ENCODE results near the gene PLEKHM3.
A peak's percentile ranks its signal among the peaks of the same experiment; 100 is the strongest.

The PLEKHM3 gene, protein sequence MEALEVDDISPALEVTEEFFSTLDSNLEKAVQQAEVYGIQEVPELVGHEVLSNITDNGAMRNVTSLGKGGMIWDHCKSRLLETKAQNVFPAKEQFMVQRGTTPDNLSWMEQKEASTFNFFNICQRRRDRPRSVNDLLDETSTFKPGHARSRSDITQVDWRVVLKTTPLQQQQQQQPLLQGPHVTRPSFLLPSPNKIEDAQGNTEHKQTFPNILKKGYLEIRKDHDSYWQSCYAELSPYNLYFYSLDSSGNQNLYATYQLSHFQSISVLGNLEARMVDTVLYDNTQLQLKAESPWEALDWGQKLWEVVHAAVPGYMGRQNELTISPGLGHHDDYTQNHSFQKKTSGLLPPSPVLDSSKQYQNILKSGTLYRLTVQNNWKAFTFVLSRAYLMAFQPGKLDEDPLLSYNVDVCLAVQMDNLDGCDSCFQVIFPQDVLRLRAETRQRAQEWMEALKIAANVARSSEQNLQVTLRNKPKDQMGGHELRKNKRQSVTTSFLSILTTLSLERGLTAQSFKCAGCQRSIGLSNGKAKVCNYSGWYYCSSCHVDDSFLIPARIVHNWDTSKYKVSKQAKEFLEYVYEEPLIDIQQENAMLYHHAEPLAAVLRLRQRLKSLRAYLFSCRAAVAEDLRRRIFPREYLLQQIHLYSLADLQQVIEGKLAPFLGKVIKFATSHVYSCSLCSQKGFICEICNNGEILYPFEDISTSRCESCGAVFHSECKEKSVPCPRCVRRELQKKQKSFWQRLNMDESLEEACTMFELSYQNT

DNA sequence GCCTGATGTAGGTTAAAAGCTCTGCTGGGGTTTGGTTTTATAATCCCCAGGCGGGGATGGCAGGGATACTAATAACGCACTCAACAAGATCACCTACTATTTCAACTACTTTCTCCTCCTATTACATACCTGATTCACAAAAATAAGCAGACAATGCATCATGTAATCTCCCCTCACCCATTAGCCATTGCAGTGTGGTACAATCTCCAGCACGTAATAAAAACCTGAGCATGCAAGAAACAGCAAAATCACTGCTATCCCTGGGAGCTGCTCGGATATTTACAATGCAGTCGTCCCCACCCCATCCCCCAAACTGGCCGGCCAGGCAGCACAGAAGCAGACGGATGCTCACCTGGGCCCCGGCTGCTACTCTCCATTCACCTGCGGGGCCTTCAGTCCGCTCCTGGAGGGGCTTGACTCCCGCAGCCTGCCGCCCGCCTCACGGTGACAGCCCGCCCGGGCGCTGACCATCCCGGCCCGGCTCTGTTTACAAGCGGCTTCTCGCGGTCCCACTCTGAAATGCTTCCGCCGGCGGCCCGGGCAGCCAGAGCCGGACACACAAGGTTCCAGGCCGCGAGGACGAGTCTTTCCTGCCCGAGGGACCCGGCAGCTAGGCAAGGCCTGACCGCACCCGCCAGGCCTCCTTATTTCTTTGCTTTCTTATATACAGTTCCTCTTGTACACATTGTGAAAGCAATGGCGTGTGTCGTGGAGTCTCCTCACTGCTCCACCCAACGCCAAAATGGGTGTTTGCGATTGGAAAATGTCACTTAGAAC, at the start of gene PLEKHM3:
Gene PLEKHM3, minus strand, starts transcription at position 491 of the 777 bp plus-strand sequence. CDS start 23,888 bp downstream, outside the sequence.
- DNase-seq = peak; percentile 81

DNA sequence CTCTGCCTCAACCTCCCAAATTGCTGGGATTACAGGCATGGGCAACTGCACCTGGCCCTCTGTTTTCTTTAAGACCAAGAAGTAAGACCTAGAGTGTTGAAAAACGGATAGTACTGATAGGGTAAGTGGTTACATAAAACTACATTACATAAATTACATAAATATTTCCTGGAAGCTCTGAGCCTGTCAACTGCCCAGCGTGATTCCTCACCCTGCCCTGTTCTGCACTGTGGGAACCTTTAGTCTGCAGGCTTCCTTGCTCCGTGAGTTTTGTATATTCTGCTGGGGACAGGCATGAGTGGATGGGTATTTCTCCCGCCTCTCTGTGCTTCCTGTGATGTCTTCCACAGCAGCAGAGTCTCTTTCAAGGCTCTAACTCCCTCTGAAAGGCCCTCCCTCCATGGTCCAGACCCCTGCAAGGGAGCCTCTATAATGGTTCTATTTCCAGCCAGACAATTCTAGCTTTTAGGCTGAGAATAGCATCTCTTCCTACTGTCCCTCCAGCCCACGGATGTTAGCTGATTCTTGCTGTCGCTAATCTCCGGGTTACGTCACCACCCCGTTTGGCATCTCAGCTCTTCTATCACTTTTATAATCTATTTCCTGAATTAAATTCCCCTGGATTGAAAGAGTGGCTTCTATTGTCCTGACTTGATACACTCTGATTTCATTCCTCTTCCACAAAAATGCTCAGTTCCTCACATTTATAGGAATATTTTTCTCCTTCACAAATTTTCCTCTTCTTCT, 49.5 kb upstream of the PLEKHM3 start:
- DNase-seq = no peak

DNA sequence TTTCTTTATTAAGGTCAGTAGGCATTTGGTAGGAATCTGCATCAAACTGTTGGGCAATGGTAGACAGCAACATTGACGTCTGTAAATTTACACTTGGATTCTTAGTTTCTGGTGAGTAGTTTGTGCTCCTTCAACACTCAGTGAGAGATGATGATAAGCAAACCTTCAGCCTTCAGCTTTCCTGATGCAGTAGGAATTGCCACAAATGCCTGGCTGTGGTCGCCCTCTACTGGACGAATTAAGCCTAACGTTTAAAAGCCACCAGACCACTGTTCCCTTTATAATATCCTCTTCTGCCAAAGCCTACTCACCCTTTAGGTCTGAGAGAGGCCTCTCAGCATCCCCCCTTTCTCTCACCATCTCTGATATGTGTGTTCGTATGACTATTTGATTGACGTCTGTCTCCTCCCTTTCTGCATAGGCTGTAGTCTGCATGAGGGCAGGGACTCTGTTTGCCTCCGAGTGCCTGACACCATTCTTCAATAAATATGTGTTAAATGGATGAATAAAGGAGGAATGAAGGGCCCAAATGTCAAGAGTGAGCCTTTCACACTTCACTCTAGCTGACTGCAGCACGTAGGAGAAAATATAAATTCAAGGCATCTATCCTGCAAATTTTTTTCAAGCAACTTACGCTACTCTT, 47.0 kb upstream of the PLEKHM3 start:
- peak; percentile 43 for DNase-seq

DNA sequence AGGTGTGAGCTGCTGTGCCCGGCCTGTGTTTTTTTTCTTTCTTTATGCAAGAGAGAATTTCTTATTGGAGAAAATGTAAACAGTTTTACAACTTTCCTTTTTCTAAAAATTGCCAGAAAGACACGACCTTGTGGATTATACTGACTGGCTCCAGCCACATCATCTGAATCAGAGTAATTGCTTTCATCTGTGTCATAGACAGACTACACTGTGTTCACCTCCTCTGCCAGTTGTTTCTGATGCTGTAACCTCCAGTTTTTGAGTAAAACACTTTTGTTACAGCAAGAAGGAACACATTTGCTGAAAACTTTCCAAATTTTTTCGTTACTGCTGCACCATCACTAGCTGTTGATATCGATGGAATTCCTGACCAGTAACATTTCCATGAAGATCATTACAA, 43.9 kb upstream of the PLEKHM3 start:
- DNase-seq = no peak

DNA sequence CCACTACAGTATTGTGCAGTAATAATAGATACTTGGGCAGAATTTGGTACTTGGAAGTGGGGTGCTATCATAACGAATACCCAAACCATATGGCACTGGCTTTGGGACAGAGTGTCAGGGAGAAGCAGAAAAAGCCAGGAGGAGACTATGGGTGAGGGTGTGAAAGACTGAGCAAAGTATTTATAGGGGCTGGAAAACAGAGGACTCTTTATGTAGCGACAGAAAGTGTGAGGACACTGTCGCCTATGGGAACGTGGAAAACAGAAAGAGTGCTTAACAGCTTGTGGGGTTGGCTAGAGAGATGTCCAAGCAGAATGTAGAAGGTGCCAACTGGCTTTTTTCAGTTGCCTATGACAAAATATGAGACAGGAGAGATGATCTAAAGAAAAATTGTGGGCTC, 40.7 kb upstream of the PLEKHM3 start:
- no peak for DNase-seq

DNA sequence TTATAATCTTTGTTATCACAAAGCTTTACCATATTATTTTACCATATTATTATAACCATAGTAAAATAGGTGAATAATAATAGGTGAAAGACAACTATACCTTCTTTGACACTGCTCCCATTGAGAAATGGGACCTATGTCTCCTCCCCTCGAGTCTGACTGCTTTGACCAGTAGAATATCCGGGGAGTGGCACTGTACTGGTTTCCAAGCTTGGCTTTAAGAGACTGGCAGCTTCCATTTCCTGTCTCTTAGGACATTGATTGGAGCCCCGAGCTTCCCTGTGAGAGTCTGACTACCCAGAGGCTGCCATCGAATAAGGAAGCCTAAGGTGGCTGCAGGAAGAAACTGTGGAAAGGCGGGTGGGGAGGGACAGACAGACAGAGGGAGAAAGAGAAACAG, 40.1 kb upstream of the PLEKHM3 start:
- no peak for DNase-seq

DNA sequence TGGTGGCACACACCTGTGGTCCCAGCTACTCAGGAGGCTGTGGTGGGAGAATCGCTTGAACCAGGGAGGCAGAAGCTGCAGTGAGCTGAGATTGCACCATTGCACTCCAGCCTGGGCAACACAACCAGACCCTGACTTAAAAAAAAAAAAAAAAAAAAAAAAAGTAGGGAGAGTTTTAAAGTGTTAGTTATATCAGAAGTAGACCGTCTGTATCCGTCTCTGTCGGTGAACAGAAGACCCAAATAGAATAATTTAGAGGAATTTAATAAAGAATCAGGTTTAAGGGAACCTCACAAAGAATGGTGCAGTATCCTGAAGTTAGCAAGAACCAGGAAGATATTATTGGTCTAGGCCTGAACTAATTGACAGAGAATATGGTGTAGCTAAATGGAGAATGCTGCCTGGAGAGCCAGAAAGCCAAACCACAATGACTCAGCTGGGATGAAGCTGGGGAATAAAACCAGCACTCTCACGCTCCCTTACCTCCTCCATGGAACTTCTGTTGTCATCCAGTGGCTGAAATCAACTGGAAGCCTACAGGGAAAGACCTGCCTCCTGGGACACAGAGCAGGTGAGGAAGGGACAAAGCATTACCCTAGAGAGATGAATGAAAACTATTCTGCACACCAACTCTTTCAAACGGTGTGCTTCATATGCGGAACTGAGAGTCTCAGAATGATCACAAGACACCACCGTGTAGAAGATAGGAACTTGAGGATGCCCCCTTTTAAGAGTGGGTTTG, 39.1 kb upstream of the PLEKHM3 start:
- no peak for DNase-seq

DNA sequence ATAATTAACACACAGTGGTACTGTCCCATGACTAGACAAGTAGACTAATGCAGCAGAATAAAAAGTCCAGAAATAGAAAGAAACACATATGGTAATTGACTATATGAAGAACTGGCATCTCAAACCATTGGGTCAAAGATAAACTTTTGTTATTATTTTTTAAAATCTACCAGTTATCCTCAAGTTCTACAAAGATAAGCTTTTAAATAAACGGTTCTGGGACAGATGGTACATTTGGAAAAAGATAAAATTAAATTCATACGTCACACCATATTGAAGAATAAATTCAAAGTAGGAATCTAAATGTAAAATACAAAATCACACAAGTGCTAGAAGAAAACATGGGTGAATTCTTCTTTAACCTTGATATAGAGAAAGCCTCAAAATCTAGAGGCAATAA, 37.6 kb upstream of the PLEKHM3 start:
- DNase-seq = no peak

DNA sequence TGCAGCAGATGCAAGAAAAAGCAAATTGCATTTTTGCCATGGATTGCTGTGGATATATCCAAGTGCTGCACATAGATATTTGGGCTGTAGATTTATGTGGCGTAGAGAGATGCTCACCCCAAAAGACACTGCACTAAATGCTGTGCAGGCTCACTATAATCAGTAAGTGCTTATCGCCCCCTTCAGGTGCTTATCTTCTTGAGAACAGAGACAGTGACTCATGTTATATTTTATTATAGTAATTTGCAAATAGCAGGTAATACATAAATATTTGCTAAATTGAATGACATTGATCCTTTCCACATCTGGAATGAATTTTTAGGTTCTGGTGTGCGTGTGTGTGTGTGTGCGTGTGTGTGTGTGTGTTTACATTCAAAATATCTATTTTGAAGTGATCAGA, 36.8 kb upstream of the PLEKHM3 start:
- DNase-seq = no peak

DNA sequence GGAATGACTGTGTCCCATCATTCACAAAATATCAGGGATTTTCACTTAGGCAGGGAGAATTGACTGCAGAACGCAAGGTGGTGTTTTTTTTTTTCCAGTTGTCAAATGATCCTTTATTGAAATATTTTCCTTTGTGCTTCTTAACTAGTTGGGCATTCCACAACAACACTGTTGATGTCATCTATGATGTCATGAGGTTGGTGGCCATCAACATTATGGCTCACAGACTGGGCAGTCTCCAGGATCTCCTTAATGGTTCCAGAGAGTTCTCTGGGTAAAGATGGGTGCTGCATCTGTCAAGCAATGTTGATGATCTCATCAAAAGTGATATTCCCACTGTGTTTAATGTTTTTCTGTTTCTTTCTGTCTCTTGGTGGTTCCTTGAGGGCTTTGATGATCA, 31.8 kb upstream of the PLEKHM3 start:
- no peak for DNase-seq

DNA sequence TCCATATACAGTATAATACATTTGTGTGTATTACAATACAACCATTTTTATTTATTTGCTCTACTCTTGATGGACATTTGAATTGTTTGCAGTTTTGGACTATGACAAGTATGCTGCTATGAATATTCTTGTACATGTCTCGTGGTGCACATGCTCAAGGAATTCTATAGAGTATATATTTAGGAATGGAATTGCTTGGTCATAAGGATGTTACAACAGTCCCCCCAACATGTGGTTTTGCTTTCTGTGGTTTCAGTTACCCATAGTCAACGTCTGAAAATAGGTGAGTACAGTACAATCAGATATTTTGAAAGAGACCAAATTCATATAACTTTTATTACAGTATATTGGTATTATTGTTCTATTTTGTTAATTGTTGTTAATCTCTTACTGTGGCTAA, 24.1 kb upstream of the PLEKHM3 start:
- no peak for DNase-seq

DNA sequence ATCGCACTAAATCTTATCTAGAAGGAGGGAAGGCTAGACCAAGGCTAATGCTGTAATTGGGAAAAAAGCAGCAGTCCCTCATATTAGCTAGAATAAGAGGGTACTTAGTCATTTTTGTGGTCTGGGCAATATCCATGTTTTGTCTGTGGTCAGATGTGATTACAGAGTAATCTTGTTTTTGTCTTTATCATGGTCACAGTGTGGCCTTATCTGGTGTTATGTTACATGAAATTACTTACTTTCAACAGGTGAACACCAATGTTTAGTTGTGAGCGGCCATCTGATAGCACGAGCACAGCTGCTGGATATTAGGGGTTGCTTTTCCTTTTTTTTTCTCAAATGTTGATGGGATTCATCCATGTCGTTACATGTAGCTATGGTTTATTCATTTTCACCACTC, 23.7 kb upstream of the PLEKHM3 start:
- no peak for DNase-seq

DNA sequence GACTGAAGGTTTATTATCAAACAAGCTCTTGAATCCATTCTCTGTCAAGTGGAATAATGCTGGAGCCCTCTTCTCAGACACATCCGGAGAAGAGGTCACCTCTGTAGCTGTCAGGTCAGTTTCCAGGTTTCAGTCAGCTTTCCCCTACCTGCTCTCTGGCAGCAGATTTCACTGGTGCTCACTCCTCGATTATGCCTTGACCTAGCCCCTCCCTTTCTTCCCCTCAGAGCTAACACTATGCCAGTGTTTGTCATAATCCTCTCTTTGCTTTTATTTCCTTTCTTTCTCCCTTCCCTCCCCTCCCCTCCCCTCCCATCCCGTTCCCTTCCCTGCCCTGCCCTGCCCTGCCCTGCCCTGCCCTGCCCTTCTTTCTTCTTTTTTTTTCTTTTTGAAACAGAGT, 22.5 kb upstream of the PLEKHM3 start:
- DNase-seq = no peak

DNA sequence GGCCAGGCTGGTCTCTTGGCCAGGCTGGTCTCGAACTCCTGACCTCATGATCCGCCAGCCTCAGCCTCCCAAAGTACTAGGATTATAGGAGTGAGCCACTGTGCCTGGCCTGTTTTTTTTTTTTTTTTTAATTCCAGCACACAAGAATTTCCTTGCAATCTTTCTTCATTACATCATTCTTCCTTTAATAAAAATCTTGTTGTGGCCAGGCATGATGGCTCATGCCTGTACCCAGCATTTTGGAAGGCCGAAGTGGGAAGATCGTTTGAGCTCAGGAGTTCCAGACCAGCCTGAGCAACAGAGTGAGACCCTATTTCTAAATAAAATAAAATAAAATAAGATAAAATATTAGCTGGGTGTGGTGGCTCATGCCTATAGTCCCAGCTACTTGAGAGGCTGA, 21.4 kb upstream of the PLEKHM3 start:
- no peak for DNase-seq

DNA sequence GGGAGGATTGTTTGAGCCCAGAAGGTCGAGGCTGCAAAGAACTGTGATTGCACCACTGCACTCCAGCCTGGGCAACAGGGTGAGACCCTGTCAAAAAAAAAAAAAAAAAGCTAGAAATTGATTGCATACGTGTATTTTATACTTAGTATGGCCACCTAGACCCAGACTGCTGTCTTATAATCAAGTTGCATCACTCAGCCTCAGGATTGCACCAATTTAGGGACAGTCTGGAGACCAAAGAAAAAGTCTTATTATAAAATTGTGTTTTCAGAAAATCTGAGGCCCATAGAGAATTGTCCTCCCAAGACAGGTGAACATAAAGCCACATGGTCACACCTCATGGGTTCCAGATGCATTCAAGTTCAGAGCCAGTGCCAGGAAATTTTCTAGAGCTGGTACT, 17.1 kb upstream of the PLEKHM3 start:
- no peak for DNase-seq

DNA sequence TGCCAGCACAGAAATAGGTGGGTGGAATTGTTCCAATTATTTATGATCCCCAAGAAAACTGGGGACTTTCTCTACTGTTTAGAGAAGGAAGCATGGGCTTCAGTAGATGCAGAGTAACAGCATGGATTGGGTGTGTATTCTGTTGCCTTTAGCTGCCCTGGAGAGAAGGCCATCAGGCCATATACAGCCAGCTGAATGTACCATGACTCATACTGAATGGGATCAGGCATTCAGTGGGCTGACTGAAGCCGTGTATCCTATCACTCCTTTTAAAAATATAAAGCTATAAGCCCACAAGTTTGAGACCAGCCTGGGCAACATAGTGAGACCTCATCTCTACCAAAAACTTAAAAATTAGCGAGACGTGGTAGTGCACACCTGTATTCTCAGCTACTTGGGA, 16.7 kb upstream of the PLEKHM3 start:
- no peak for DNase-seq

DNA sequence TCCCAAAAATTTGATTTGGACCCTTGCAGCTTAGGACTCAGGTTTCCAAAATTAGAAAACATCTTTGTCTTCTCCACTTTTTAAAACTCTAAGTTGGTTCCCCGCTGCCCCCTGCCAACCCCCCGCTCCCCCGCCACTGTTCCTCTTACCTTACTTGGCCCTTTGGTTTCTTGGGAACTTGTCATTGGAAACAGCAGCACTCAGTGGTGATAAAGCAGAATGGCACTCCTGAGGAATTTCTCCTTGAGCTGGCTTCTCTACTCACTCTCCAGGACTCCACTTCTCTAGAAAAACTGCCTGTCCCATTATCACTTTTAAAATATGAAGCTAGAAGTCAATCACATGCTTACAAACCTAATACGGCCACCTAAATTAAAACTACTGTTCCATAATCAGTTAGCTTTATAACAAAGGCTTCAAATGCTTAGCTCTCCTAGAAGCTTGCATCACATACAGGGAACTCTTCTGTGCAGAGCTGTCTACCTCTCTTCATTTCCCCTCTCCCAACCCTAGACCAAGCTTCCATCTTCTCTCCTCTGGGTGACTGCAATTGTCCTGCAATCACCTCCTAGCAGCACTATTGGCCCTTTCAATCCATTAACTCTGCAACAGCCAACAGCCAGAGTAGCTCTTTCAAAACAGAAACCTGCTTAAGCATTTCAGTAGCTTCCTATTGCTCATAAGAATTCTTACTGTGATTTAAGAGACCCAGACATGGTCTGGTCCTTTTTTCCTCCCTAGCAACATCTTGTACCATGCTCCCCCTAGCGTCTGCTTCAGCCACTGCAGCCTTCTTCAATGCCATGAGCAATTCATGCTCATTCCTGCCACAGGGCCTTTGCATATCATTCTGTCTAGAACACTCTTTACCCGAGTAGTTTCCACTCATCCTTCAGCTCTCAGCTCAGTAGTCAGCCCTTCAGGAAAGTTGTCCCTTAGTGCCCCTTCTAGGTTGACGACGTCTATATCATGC, 15.2 kb upstream of the PLEKHM3 start:
- no peak for DNase-seq

DNA sequence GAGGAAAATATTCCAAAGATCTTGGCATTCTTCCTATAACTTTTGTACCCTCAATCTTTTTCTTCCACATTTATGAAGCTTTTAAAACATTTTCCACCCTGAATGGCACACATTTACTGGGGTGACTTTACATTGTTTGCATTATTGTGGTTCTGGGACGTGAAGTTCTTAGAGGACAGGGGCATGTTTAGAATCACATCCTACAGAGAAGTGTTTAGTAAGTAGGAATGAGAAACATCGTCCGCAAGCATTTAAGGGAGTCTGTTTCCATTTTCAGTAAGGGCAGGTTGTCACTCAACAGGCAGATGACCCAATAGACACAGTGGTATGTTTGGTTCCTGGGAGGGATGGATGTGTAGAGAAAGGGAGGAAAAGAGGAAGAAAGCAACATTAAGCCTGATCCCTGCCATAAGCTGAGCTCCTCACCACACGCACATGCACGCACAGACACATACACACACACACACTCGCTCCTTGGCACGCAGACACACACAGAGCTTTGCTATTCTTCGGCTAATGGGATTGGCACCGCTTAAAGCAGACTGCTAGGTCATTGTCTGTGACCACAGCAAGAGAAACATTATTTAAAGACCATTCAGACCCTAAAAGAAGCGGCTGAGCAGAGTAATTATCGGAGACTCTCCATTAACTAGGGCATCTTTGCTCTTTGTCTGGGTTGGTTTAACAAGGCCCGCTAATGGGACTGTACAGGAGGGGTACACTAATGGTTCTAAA, 14.2 kb upstream of the PLEKHM3 start:
- DNase-seq = no peak

Measured in KG1 (cell line).